HG03342 (cell line): ENCODE measurements around the gene PDE8B.

ENCODE experiments used
- ATAC-seq: cut with Tn5 transposase; IDR thresholded peaks from one replicate; pipeline ENCODE4 v1.9.1; 2021; ENCODE audit warnings: mild to moderate bottlenecking, moderate library complexity; ENCODE audit not compliant: unreplicated experiment

The PDE8B gene

DNA sequence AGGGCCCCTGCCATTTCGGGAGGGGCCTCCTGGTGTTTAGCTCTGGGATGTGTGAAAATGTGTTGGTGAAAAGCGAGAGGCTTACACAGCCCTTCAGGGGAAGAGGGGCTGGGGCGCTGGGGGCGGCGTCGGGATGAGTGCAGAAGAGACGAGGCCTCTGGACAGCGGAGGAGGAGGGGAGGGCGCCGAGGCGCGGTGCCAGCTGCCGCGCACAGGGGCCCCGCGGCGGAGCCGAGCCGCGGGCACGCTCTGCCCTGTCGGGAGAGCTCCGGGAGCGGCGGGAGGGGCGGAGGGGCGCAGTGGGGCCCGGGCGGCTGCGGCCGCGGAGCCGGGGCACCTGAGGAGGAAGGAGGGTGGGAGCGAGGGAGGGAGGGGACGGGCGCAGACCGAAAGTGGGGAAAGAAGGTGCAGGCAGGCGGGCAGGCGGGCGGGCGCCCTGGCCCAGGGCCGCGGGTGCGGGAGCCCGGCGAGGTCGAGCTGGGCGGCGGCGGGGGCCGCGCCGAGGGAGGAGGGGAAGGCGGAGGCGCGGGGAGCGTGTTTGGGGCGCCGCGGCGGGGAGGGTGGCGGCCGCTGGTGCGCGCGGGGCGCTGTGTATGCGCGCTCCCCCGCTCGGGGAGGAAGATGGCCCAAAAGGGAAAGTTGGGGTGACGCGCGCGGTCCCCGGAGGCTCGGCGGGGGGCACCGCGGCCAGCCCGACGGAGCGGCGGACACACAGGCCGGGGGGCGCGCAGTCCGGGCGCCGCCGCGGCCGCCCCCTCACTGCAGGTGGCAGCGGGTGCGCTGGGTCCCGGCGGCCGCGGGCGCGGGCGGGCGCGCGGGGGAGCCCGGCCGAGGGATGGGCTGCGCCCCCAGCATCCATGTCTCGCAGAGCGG is at the start of gene PDE8B:
Gene PDE8B, plus strand, starts transcription at position 590 of the 873 bp plus-strand sequence. Its CDS starts 246 bp downstream, at position 836.
- ATAC-seq: no peak

- no peak for ATAC-seq
These were observed 47.0 kb upstream of the PDE8B start for GRCh38 chr5:77163453-77163852.

GRCh38 chr5:77167063-77167462 is 43.4 kb upstream of the PDE8B start:
- ATAC-seq: no peak

- ATAC-seq: no peak
These were observed 42.8 kb upstream of the PDE8B start for GRCh38 chr5:77167695-77168121.

GRCh38 chr5:77168161-77168878 is 42.2 kb upstream of the PDE8B start:
- ATAC-seq: no peak

DNA sequence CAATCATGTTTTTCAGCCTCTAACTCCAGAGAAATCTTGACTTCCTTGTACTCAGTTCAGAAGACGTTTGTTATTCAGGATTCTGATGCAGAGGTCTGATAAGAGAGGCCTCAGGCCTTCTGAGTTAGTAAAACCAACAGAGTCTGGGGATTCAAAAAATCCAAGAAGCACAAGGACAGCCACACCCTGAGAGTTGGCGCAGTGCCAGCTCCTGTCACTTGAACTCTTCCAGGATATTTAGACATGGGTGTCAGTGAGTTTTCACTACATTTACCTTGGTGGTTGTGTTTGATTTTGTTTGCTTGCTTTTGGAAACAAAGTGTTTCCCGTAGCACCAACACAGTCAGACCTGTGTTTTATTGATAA is 41.6 kb upstream of the PDE8B start:
- no peak for ATAC-seq

DNA sequence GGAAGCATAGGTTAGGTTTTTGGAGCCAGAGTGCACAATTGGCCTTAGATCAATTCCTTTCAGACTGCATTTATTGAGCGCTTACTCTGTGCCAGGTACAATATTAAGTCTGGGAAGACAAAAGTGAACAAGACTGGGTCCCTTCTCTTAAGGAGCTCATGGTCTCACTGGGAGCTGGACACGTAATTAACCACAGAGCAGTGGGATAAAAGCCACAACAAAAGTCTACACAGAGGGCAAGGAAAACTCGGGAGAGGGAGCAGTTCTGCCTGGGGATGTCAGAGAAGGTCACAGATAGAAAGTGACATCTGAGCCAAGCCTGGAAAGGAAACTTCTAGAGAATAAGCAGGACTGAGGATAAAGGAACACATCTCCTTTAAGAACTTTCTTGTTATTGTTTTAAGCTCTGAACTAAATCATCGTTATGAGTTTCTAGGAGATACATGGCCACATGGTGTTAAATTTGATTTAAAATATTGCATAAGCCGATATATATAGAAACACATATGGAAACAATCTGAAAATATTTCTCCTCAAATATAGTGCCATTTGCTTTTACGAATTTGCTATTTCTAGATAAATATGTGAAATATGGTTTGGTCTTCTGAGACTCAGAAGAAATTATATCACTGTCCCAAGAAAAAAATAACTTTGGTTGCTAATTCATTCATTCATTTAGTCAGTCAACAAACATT is 40.1 kb upstream of the PDE8B start:
- ATAC-seq: no peak

DNA sequence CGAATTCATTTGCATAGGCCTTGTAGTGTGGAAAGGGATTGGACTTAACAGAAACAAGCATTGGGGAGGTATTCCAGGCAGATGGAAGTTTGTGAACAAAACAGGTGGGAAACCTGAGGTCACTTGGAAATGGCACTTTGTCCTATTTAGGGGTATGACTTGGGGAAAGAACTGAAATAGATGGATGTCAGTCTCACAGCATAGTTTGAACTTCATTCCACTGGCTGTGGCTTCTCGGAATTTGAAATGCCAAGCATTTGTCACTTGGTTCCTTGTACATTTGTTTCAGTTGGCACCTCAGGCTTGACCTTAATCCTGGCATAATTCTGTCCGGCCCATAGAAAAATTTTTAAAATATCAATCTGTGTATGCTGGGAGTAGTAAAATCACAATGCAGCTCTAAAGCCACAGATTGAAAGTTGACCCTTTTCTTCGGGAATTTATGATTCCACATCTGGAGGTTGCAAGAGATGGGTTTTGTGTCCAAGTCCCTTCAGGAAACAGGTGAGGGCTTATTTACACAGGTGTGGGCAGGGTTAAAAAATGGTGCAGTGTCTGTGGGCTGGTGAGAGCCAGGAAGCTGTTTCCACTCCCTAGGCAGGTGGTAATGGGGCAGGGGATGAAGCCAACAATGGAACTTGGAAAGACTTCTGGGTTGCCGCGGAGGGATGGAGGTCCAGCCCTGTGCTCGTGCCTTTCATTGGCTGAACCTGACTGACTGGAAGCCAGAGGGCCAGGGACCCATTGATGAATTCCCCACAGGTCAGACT is 39.2 kb upstream of the PDE8B start:
- ATAC-seq: no peak

DNA sequence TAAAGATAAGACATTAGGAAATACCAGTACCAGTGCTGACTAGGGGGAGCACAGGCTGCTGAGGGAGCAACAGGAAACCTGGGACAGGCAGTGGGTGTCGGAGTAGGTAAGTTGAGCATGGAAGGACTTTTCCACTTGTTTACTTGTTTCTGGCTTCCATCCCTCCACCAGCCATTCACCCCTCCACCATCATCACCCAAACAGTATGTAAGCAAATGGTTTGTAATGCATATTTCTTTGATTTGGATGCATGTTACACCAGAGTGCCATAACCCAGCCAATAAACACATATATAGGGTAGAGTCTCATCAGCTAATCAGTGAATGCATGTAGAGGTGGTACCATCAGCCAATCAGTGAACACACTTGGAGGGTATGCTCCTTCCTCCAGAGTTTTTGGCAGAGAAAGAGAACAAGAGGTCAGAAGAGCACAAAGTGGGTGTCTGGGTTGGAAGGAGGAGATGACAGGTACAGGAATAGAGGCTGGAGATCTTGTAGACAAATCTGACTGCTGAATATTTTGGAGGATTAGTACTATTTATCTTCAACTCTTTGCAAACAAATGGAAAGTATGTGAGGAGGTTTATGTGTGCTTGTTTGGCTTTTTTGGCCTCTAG is 37.7 kb upstream of the PDE8B start:
- ATAC-seq: no peak

DNA sequence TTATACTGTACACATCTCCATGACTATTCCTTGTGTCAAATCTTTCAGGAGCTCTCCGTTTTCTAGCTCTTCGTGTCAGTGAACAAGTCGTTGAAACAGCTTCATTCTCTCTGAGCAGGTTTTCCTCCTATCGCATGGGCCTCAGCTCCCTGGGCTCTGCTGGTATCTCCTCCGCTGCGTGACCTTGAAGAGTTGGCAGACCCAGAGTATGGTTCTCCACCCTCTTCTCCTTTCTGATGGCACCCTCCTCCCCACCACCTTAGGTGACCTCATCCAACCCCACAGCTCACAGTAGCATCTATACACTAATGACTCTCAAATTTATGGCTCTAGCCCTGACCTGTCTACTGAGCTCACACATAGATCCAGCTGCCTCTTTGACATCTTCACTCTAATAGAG is 36.0 kb upstream of the PDE8B start:
- no peak for ATAC-seq

- no peak for ATAC-seq
These were observed 35.2 kb upstream of the PDE8B start for GRCh38 chr5:77175231-77175630.

GRCh38 chr5:77176429-77176828 is 34.1 kb upstream of the PDE8B start:
- ATAC-seq: no peak

DNA sequence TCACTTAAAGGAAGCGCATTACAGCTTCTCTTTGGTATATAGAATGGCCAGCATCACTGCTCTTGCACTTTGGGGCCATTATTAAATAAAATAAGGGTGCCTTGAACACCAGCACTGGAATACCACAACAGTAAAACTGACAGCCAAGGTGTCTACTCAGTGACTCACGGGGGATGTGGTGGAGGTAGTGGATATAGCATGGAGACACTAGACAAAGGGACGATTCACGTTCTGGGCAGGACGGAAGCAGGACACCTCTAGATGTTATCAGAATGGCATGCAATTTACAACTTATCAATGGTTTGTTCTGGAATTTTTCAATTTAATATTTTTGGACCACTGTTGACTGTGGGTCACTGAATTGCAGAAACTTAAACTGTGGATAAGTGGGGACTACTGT is 32.9 kb upstream of the PDE8B start:
- ATAC-seq: no peak

DNA sequence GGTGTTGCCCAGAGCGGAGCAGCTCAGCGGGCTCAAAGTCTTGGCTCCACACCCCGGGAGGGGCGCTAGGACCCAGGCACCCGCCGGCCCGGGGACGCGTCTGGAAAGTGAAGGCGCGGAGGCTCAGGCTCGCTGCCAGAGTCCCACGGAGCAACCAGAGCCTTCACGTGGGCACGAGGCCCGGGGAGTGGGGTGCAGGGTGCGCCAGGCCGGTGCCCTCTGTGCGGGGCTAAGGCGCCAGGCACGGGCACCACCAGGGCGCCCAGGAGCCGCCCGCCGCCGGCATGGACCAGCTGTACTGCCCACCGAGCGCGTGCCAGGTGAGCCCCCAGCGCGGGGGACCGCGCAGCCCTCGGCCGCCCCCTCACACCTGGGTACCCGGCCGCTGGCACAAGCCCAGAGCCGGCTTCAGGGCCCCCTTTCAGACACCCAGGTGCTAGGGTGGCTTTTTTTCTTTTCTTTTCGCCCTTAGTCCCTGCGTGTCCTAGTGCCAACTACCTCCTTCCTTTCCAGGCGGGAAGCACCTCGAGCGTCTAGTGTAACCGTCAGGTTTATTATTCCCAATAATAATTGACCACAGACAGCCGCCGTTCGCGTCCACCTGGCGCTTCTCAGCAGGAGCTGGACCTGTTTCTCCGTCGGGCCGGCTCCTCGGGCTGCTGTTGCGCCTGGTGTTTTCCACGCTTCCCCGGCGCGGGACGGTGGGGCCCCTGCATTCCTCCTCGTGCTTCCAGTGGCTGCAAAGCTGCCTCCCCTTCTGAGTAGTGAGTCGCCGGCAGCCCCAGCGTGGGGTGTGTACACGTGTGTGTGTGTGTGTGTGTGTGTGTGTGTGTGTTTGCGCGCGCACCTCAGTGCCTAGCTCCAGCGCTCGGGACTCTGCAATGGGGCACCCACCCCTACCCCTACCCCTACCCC is 30.1 kb upstream of the PDE8B start:
- ATAC-seq: no peak

- ATAC-seq: no peak
These were observed 29.3 kb upstream of the PDE8B start for GRCh38 chr5:77181173-77181572.

- ATAC-seq: no peak
These were observed 28.7 kb upstream of the PDE8B start for GRCh38 chr5:77181596-77182304.

GRCh38 chr5:77182367-77182766 is 28.1 kb upstream of the PDE8B start:
- no peak for ATAC-seq

DNA sequence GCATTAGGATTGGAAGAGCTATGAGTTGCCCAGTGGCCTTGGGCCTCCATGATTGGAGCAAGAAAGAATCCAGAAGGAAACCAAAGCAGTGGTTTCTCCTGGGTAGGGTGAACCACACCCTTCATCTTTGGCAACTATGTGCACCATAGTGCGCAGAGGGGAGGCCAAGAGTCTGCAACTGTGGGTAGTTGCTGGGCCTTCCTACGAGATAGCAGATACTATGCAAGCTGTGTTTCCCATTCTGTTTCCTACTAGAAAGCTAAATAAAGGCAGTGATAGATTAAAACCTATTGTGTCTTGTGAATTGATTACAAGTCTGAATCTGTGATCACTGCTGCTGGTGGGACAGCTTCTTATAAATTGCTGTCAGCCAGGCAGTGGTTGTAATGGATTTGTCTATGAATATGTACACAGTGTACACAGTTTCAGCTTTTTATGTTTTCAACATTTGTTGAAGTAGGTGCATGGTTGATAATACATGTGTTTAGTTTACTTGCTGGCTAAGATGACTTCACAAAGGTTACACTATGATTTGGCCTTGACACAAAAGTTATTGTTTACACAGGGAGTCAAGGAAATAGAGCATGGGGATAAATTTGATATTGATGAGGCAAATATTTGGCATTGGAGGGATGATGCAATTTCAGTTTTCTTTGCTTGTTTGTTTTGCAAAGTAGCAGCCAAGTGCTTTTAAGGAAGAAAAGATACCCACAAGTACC is 23.7 kb upstream of the PDE8B start:
- no peak for ATAC-seq
